Stimulated activated CD4-positive, alpha-beta T cell treated with anti-CD3 and anti-CD28 coated beads, Interleukin-12 subunit alpha, Interleukin-12 subunit beta, amount 100 ng/mL, for 4 hours (primary cell): ENCODE data around the gene ZNF524.
A peak's percentile ranks its signal among the peaks of the same experiment; 100 is the strongest.

Source experiments
- DNase-seq: peaks from one replicate; pipeline ENCODE4 v3.0.0-alpha.2; 2020

The ZNF524 gene

DNA sequence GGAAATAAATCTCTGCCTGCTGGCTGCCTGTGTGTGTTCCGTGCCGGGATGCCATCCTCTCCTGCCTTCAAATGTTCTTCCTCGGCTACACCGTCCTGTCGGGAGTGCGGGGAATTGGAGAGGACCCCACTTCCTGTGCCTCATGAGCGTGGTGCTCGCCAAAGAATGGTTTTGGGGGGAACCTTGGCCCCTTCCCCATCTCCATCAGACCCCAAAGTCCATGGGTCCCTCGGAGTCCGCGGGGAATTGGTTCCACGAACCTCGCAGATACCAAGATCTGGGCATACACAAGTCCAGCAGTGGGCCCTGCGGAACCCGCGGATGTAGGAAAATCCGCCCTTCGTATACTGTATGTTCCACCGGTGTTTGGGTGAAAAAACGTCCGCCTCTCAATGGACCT is 3.0 kb downstream of the ZNF524 start:
- no peak for DNase-seq

DNA sequence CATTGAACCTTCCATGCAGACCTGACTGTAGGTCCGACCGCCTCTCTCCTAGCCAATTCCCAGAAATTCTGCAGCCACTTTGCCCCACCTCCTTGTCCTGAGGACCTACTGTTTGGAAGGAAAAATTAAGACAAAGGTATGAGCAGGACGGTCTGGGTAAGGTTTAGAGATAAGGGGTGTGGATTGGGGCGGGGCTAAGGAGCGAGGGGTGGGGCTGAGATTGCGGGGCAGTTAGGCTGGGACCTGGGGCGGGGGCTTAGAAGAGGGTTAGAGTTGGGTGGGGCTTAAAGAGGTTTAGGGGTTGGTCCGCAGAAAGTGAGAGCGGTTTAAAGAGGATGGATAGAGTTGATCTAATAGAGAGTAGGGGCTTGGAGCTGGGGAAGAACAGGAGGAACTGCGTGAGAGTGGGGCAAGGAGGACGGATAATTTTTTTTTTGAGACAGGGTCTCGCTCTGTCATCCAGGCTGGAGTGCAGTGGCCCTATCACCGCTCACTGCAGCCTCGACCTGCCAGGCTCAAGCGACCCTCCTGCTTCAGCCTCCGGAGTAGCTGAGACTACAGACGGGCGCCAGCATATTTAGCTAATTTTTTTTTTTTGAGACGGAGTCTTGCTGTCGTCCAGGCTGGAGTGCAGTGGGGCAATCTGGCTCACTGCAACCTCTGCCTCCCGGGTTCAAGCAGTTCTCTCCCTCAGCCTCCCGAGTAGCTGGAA is 3.6 kb downstream of the ZNF524 start:
- DNase-seq: no peak

DNA sequence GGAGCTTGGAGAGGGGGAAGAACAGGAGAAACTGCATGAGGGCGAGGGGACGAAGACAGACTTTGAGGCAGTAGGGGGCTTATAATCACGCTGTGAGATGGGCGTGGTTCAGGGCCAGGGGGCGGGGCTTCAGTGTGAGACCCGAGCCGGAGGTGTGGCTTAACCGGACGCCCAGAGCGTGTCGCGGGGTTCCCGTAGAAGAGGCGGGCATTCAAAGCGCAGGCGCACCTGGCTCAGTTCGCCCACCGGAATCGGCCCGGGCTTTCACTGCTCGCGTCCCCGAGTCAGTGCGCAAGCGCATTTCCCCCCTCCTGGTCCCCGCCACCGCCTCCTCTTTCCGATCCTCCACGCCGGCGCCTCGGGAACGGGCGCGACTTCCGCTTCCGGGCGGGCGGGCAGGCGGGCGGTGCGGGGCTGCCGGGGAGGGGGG is 5.1 kb downstream of the ZNF524 start:
- peak; percentile 99 for DNase-seq

DNA sequence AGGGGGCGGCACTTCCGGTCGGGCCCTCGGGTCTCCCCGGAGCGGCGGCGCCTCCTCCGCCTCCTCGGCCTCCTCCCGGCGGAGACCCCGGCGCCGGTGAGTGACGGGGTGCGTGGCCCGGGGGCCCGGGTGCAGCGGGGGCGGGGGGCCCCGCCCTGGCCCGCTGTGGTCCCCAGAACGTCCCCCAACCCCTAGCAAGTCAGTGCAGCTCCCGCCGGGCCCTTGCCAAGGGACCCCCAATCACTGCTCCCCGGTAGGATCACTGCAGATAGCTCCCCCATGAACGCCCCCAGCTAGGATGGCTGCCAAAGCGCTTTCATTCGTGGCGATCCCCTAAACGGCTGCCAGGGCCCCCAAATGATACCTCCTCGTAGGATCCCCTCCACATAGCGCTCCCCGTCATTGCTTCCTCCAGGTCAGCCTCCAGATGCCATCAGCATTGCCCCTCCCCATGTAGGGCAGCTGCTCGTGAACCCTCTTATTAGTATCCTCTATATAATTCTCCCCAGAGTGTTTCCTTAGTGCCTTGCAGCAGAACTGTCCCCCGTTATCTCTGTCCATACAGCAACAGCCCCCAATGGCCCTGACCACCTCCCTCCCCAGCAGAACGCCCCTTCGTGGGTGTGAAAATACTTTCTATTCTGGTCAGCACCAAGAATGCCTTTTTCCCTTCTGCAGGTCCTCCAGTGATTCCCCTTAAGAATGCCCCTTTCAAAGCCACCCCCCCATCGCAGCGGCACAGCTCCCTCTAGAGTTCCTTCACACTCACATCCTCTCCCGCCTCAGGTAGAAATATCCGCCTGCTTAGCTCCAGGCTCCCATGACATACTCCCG is 5.8 kb downstream of the ZNF524 start, which contains the start of gene ZNF865:
Gene ZNF865, plus strand, starts transcription at position 11 of the 834 bp plus-strand sequence. CDS start 7,972 bp downstream, outside the sequence.
- peak; percentile 62 for DNase-seq

DNA sequence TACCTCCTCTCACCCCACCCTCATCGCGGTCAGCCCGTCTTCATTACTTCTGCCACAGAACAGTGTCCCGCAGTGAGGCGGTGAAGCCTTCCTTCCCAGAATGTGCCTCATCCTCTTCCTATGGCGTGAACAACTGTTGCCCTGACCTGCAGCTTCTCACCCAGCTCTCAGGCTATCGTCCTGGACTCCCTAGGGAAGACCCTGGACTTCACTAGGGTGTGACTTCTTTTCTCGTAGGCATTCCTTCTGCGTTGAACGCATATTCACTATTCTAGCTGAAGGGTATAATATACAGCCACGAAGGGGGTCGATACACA is 6.3 kb downstream of the ZNF524 start:
- DNase-seq: no peak

DNA sequence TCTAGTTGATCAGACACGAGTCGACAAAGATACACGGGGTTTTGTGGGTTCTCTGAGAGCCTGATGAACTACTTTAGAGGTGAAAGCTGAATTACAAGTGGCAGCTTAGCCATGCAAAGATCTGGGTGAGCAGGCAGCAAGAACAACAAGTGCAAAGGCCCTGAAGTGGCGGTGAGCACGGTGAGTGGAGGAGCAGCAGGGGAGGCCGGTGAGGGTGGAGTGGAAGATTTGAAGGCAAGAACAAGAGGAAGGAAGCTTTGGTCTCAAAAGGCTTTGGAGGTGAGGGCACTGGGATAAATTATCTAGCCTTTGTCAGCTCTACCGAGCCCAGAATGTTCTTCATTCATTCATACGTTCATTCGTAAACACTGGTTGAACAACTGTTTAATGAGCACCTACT is 6.7 kb downstream of the ZNF524 start:
- DNase-seq: no peak

DNA sequence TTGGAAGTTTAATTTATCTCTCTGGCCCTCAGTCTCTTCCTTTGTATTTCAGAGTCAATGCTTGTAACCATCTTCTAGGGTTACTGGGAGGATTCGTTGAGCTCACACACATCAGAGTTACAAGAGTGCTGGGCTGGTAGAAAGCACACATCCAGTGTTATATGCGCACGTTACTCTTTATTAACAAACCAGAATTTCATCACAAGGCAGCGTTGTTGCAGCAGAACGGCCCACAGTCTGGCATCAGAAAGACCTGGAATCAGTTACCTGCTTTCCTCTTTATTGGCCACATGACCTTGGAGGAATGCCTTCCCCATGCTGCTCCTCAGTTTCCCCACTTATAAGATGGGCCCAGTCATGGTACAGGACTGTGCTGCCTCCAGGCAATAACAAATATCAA is 9.2 kb downstream of the ZNF524 start:
- no peak for DNase-seq

DNA sequence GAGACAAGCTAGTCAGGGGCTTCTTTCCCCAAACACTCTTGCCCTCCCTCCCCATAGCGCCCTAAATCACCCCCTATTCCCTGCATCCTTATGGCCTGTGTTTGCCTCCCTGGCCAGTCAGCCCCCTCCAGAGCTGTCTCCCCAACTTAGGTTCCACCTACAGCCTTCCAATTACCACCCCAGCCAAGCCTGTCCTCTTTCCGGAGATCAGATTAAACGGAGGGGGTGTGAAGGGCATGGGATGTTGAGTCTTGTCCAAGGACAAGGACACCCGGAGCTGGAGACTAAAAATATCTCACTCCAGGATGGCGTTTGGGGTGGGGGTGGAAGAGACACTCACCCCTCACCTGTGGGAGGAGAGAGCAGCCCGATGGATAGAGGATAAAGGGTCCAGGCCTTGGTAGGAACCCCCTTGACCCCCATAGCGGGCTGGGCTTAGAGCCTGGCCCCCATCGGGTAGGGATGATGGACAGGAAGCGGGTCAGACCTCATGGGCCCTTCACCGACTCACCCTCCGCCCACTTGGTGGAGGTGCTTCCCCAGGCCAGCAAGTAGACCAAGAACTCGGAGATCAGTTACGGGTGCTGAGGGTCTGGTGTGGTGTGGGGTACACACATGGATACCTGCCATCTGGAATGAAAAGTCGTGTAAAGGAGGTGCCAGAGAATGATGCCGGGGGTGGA is 11.4 kb downstream of the ZNF524 start:
- no peak for DNase-seq

DNA sequence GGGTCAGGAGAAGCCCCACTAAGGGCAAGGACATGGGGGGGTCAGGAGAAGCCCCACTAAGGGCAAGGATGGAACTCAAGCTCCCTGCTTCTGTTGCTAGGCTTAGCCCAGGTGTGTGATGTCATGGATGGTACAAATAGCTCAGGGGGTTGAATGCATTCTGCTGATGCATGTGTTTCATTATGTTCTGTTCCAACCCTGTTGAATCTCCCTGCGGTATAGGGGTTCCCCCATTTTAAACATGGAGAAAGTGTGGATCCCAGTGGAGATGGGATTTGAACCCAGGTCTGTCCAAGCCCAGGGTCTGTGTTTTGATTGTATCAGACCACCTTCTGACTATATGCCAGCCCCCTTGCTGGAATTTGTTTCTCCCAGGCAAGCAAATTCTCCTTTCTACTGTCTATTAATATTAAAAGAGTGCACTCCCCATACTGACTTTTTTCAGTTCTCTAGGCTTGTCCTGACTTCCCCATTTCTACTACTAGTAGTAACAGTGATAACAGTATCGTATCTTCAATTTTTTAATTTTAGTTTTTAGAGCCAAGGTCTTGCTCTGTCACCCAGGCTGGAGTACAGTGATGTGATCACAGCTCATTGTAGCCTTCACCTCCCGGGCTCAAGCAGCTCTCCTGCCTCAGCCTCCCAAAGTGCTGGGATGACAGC is 12.0 kb downstream of the ZNF524 start:
- no peak for DNase-seq

DNA sequence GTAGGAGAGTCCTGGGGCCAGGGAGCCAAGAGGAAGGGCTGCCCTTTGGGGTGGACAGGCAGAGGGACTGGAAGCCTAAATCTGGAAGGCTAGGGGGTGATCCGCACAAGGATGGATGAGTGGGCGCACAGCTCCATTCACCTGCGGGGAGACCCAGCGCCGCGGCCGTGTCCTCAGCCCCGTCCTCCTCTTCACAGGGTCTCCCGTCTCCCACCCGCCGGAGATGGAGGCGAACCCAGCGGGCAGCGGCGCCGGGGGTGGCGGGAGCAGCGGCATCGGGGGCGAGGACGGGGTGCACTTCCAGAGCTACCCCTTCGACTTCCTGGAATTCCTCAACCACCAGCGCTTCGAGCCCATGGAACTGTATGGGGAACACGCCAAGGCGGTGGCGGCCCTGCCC is 13.3 kb downstream of the ZNF524 start:
- no peak for DNase-seq

DNA sequence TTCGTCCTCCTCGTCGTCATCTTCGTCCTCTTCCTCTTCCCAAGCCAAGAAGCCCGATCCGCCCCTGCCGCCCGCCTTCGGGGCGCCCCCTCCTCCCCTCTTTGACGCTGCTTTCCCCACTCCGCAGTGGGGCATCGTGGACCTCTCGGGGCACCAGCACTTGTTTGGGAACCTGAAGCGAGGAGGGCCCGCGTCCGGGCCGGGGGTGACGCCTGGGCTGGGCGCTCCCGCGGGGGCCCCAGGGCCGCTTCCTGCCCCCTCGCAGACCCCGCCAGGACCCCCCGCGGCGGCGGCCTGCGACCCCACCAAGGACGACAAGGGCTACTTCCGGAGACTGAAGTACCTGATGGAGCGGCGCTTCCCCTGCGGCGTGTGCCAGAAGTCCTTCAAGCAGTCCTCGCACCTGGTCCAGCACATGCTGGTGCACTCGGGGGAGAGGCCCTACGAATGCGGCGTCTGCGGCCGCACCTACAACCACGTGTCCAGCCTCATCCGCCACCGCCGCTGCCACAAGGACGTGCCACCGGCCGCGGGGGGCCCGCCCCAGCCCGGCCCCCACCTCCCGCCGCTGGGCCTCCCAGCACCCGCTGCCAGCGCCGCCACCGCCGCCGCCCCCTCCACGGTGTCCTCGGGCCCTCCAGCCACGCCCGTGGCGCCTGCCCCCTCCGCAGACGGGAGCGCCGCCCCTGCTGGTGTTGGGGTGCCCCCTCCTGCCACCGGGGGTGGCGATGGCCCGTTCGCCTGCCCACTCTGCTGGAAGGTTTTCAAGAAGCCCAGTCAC is 14.0 kb downstream of the ZNF524 start:
- no peak for DNase-seq

DNA sequence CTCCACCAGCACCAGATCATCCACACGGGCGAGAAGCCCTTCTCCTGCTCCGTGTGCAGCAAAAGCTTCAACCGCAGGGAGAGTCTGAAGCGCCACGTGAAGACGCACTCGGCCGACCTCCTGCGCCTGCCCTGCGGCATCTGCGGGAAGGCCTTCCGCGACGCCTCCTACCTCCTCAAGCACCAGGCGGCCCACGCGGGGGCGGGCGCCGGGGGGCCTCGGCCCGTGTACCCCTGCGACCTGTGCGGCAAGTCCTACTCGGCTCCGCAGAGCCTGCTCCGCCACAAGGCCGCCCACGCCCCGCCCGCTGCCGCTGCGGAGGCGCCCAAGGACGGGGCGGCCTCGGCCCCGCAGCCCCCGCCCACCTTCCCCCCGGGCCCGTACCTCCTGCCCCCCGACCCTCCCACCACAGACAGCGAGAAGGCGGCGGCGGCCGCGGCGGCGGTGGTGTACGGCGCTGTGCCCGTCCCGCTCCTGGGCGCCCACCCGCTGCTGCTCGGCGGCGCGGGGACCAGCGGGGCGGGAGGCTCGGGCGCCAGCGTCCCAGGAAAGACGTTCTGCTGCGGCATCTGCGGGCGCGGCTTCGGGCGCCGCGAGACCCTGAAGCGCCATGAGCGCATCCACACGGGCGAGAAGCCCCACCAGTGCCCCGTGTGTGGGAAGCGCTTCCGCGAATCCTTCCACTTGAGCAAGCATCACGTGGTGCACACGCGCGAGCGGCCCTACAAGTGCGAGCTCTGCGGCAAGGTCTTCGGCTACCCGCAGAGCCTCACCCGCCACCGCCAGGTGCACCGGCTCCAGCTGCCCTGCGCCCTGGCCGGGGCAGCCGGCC is 14.8 kb downstream of the ZNF524 start:
- no peak for DNase-seq

DNA sequence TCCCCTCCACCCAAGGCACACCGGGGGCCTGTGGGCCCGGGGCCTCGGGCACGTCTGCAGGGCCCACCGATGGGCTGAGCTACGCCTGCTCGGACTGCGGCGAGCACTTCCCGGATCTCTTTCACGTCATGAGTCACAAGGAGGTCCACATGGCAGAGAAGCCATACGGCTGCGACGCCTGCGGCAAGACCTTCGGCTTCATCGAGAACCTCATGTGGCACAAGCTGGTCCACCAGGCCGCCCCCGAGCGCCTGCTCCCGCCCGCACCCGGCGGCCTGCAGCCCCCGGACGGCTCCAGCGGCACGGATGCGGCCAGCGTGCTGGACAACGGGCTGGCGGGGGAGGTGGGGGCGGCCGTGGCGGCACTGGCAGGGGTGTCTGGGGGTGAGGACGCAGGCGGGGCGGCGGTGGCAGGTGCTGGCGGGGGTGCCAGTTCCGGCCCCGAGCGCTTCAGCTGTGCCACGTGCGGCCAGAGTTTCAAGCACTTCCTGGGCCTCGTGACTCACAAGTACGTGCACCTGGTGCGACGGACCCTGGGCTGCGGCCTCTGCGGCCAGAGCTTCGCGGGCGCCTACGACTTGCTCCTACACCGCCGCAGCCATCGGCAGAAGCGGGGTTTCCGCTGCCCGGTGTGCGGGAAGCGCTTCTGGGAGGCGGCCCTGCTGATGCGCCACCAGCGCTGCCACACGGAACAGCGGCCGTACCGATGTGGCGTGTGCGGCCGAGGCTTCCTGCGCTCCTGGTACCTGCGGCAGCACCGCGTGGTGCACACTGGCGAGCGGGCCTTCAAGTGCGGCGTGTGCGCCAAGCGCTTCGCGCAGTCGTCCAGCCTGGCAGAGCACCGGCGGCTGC is 15.7 kb downstream of the ZNF524 start:
- no peak for DNase-seq

DNA sequence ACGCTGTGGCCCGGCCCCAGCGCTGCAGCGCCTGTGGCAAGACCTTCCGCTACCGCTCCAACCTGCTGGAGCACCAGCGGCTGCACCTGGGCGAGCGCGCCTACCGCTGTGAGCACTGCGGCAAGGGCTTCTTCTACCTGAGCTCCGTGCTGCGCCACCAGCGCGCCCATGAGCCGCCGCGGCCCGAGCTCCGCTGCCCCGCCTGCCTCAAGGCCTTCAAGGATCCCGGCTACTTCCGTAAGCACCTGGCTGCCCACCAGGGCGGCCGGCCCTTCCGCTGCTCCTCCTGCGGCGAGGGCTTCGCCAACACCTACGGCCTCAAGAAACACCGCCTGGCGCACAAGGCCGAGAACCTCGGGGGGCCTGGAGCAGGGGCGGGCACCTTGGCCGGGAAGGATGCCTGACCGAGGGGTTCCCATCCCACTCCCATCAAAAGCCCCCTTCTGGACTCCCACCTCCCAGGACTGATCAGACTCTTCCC is 16.3 kb downstream of the ZNF524 start:
- DNase-seq: no peak

DNA sequence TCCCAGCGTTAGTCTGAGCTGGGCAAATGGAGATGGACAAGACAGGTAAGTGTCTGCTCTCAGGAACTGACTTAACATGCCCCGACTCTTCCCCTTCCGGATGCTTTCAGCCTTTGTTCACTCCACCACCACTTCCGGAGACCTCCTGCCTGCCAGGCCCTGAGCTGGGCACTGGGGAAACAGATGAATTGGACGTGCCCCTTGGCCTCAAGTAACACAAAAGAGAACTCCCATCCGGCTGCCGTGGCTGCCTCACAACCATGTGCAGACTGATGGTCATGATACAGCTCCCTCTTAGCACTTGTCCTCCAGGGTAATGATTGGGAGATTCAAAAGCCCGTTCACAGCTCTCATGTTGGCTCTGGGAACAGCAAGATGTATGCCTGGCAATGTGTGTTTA is 17.3 kb downstream of the ZNF524 start:
- no peak for DNase-seq

DNA sequence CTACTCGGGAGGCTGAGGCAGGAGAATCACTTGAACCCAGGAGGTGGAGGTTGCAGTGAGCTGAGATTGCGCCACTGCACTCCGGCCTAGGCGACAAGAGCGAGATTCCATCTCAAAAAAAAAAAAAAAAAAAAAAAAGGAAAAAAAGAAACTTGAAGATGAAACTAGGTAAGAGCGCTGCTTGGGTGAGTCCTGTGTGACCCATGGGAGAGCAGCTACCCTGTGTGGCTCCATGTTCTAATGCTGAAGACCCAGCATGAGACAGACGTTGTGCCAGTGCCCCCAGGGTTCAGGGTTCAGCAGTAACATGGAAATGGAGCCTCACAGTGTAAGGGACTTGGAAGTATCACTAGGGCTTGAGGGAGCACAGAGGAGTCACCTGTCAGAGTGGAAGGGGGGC is 18.3 kb downstream of the ZNF524 start:
- no peak for DNase-seq

DNA sequence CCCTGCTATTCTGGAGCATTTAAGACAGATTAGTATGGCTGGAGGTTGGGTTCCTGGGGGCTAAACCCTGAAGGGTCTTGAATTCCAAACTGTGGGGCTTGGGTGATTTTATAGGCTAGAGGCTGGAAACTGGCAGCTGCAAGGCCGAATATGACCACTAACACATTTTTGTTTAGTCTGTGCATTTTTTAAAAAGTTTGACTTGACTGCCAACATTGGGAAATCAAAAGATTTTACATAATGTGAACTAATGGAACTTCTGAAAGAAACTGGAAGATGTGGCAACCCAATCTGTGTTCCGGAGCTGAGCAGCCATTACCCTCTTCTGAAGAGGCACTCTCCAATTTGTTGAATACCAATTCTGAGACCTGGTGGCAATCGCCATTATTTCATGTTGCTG is 19.2 kb downstream of the ZNF524 start:
- no peak for DNase-seq

DNA sequence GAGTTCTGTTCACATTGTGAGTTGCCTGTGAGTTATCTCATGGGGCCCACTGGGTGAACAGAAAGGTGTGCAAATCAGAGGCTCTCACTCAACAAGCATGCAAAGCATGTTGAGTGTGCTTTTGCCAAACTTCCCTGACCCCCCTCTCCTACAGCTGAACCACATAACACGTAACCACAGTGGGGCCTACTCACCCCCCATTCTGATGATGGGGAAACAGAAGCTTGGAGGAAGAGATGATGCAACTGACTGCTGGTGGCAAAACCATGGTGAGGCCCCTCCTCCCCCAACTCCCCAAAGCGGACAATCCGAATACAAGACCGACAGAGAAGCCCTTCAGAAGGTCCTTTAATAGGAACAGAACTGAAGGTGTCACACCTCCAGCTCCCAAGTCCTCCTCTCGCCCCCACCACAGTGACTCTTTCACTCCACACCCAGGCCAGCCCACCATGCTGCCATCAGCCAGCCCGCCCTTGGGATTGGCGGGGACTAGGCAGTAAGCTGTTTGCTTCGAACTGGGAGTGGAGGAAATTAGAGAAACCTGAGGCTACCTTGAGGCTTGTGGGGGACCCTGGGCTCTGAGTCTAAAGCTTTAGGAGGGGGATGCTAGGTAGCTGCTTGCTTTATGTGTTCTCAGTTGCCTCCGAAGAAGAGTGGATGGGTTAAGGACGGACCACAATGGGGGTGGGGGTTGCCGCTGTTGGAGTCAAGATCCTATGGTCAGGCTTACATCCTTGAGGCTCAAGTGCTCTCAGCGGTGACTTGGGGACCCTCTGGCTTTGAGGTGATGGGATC is 20.5 kb downstream of the ZNF524 start:
- no peak for DNase-seq

DNA sequence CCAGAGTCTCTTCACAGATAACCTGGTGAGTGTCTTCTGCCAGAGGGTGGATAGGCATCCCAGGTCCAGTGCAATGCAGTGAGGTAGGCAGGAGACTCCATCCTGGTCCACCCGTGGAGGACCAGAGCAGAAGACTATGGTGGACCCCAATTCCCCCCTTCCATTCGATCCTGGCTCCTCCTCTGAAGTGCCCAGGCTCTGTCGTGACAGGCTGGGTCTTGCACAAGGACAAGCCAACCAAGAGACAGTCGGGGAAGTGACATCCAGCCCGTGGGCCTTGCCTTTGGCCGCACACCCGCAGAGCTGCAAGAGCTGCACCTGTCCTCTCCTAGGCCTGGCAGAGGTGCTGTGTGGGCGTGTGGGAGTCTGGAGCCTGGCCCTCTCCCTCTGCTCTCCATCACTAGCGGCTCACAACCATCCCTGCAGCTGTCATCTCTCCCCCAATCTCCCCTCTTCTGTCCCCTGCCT is 21.2 kb downstream of the ZNF524 start:
- no peak for DNase-seq
